Measurements from ENCODE around the gene CORO2A.

DNA sequence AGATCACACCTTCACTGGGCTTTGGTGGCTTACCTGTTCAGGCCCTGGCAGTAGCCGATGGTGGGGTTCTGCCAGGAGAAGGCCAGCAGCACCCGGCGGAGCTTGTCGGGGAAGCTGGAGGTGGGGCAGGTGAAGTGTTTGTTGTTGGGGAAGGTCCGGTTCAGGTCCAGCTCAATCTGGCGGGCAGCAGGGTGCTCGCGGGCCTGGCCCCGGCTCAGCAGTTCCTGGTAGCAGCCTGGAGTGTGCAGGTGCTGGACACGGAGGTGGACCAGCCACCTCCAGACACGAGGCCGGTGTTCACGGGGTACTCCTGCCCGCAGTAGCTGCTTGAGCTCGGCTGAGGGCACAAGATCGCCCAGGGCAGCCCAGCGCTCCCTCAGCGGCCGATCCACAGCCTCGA lies 16.2 kb upstream of the CORO2A start:
- TF ChIP-seq, protein P1, sequence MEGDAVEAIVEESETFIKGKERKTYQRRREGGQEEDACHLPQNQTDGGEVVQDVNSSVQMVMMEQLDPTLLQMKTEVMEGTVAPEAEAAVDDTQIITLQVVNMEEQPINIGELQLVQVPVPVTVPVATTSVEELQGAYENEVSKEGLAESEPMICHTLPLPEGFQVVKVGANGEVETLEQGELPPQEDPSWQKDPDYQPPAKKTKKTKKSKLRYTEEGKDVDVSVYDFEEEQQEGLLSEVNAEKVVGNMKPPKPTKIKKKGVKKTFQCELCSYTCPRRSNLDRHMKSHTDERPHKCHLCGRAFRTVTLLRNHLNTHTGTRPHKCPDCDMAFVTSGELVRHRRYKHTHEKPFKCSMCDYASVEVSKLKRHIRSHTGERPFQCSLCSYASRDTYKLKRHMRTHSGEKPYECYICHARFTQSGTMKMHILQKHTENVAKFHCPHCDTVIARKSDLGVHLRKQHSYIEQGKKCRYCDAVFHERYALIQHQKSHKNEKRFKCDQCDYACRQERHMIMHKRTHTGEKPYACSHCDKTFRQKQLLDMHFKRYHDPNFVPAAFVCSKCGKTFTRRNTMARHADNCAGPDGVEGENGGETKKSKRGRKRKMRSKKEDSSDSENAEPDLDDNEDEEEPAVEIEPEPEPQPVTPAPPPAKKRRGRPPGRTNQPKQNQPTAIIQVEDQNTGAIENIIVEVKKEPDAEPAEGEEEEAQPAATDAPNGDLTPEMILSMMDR (IDR thresholded peaks at IDR 0.05; ENCODE audit: extremely low read depth in 1 of 2, insufficient read depth in 1 of 2, low read depth in 1 of 2, low read length in 2 of 2), result no peak
- no peak for TF ChIP-seq EZH2 (IDR thresholded peaks at IDR 0.05; ENCODE audit: borderline replicate concordance, low read depth, low read length, severe bottlenecking)
- no peak for TF ChIP-seq FOS (IDR thresholded peaks at IDR 0.05; ENCODE audit: borderline replicate concordance, insufficient read depth, low read length)
